HG02981 (cell line): Measurements from ENCODE around the gene NPEPL1.

Experiments
- ATAC-seq: cut with Tn5 transposase; IDR thresholded peaks from one replicate; pipeline ENCODE4 v1.9.1; 2021; ENCODE audit warnings: mild to moderate bottlenecking, moderate library complexity; ENCODE audit not compliant: unreplicated experiment

Gene NPEPL1

DNA sequence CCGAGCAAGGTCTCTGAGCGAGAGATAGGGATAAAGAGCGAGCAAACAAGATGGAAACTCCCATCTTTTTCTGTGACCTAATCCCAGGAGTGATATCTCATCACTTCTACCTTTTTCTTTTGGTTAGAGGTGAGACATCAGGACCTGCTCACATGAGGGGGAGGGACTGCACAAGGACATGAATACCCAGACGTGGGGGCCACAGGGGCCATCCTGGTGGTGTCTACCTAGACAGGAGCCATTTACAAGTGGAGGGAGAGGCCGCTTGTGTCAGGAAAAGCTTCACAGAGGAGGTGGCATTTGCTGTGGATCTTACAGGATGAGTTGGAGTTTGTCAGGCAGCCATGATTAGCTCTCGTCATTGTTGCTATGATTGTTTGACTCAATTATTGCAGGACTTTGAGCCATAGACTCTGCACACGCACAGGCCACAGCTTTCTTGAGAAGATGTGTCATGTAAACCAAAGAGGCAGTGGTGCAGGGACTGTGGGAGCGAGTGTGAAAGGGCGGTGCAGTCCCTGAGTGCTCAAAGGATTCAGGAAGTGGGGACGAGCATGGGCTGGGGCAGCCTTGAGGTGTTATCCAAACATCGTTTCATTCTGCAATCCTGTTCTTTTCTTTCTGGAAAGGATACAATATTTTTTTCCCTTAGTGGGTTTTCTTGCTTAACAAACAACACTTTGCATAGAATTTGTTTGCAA lies 7.7 kb downstream of the NPEPL1 start:
- ATAC-seq, result no peak

DNA sequence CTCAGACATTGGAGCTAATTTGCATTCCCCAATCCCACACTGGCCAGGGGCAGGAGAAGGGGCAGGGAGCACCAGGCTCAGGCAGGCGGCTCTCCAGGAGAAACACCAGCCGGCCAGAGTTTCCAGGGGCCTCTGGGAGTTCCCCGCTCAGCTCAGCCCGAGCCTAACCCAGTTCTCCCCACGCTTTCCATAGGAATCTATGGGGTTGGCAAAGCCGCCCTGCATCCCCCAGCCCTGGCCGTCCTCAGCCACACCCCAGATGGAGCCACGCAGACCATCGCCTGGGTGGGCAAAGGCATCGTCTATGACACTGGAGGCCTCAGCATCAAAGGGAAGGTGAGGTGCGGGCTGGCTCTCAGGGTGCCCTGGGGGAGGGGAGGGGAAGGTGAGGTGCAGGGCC lies 8.2 kb downstream of the NPEPL1 start:
- no peak for ATAC-seq

DNA sequence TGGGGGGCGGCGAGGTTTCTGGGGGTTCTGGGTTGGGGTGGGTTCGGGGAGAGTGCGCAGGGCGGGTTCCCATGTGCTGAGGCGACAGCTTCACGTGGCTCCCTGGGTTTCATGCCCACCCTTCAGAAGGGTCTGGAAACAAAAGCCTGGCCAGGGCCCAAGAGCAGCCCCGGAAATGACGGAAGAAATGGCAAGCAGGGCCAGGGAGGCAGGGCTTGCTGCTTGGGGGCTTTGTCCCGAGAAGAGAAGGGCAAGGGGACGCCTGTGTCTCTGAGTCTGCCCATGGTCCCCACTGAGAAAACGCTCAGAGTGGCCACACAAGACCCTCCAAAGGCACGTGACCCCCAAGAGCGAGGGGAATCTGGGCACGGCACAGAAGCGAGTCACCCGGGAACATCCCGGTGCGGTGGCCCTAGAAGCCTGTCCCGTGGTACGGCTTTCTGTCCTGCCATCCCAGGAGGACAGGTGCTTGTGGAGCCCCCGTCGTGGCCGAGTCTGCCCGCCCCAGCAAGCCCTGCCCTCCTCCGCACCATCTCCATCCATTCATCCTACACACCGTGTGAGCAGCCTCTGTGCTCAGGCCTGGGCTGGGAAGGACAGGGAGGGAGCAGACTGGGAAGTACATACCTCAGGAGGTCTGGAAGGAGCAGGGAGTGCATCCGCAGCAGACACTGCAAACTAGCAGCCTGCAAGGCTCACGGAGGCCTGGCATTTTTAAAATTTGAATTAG lies 9.0 kb downstream of the NPEPL1 start:
- no peak for ATAC-seq

DNA sequence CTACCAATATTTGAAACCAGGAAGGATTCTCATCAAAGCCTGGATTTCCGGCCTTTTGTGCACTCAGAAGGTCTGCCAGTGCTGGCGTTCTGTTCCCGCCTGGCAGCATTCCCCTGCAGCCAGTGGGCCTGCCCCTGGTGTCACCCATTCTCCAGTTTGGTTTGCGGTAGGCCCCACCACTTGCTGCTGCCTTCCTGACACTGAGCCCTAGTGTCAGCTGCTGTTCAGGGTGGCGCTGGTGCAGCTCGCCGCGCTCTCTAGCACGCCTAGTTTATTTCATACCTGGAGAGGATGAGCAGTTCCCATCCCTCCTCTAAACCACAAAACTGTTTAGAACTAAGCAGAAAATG lies 9.5 kb downstream of the NPEPL1 start:
- ATAC-seq, result no peak

DNA sequence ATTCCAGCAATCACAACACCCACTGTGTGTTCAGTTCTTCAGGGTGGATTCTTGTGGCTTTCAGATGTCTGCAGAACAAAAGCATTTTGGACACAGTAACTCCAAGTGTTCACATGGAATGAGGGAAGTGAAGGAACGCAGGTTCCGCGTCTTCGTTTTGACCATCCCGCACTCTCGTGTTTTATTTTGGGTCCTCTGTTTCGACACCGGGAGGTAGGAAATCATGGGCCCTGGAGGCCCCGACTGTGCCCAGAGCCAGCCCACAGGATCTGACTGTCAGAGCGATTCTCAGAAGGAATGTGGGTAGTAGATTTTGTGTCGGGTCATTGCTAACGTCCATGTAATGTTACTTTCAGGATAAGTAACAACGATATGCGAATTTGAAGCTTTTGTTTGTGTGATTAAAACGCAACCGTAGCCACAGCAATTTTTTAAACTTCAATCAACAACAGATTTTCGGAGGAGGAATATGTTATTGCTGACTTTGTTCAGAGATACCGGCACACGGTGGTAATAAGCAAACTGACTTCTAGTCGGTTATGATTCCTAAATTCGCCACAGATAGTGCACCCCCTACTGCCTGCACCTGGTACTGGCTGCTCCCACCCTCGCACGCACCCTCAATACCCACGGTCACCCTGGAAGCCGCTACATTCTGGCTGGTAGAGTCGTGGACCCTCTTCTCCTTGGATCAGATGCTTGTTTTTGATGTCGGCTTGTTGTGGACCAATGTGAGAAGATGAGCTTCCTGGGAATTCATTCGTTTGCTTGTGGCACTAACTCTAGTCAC lies 10.5 kb downstream of the NPEPL1 start:
- ATAC-seq, result no peak

DNA sequence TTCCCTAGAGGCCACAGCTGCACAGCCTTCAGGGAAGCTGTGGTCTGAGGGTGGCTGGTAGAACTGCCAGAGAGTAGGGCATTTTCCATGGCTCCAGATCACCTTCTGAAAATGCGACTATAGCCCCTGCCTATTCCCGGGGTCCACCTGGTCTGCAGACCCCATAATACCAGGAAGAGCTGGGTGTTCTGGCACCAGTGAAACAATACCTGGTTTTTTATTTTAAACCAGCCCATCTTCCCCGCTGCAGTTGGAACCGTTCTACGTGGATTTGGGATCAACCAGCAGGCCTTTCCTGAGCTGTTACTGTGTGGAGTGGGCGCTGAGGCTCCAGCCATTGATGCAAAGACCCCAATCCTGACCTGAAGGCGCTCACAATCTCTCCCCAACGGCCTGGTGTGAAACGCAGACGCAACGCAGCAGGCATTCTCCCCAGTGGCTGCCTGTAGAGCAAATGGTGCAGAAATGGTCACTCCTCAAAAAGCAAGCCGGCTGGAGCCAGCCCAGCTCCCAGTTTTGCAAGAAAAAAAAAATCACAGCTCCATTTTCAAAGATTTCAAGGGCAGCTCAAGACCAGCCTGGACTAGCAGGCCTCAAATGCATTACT lies 11.3 kb downstream of the NPEPL1 start:
- ATAC-seq, result no peak

DNA sequence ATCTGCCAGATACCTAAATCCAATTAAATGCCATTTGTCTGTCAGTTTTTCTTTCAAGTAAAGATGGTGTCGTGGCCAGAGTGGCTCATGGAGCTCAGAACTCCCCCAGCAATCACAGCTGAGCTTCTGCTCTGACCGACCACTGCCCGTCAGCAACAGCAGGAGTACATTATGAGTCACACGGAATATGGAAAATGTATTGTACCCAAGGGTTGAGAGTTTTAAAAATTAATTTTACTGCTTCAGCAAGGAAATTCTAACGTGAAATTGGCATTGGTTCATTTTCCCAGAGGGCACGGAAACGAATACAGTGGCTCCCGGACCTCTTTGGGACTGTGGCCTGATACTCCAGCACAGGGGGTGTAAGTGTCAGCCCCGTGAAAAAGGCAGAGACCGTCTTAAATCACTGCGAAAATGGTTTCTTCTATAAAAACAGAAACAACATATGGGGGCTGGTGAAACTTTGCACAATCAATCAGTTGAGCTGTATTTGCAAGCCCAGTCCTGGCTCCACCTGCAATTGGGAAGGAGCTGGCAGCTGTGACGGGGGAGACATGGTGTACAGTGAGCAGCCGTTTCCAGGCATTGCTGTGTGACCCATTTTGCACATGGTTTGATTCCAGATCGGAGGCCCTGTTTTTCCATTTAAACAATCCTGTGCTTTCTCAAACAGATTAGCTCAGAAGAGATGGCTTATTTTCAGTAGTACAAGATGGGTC lies 12.8 kb downstream of the NPEPL1 start:
- no peak for ATAC-seq

DNA sequence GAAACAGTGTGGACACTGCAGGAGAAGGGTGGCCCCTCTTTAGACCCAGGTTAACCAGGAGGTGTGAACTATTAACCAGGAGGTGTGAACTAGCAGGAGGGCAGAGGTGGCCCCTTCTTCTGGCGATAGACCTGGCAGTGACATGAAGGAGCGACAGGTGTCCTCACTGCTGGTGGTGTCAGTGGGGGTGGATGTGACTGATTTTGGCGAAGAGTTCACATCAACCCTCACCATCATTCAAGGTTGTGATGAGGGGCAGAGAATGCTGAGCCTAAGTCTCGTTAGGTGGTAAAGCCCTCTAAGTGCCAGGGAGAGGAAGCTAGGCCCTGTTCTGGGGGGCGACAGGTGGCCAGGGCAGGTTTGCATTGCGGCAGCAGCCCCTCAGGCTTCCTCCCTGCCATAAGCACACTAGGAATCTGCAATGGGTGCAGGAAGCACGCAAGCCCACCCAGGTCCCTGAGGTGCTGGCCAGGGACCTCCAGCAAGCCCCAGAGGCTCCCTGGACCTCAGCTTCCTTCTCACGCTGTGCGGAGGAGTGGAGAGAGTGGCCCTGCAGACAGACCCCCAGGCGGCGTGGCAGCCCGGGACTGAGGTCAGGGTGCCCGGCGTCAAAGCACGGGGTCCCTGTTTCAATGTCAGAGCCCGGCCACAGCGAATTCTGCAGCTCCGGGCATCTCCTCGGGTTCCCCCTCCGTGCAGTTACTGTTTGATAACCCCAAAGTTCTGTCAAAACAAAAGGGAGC lies 13.7 kb downstream of the NPEPL1 start:
- no peak for ATAC-seq

DNA sequence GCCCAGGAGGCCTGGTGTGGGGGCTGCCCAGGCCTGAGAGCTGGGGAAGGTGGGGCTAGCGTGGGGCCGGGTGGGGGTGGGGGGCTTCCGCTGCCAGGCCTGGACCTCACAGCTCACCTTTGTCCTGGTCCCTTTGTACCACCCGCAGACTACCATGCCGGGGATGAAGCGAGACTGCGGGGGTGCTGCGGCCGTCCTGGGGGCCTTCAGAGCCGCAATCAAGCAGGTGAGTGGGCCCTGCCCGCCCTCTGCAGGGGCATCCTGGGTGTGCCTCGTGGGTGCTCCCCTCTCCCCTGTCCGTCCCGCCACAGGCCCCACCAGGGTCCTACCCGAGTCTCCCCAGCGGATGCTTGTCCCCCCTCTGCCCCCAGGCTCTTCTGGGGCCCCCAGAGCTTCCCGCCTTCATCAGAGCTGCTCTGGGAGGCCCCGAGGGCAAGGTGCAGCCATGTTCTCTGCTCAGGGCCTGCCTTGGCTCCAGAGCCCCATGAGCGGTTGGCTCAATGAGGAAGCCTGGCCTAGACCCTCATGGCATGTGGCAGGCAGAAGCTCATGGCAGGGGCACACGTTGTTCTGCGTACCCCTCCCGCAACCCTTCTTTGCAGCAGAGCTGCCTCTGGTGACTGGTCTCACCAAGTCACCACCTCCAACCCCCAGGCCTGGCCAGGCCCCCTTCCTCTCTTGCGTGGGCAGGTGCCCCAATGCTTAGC lies 14.5 kb downstream of the NPEPL1 start:
- ATAC-seq, result no peak

DNA sequence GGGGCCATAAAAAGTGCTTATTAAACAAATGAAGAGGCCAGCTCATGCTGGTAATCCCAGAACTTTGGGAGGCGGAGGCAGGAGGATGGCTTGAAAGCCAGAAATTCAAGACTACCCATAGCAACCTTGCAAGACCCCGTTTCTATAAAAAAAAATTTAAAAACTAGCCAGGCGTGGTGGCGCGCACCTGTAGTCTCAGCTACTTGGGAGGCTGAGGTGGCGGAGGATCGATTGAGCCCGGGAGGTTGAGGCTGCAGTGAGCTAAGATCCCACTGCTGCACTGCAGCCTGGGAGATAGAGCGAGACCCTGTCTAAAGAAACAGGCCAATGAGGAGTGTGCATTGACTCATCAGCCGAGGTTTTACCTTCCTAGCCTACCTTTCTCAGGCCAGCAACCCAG lies 15.2 kb downstream of the NPEPL1 start:
- no peak for ATAC-seq

DNA sequence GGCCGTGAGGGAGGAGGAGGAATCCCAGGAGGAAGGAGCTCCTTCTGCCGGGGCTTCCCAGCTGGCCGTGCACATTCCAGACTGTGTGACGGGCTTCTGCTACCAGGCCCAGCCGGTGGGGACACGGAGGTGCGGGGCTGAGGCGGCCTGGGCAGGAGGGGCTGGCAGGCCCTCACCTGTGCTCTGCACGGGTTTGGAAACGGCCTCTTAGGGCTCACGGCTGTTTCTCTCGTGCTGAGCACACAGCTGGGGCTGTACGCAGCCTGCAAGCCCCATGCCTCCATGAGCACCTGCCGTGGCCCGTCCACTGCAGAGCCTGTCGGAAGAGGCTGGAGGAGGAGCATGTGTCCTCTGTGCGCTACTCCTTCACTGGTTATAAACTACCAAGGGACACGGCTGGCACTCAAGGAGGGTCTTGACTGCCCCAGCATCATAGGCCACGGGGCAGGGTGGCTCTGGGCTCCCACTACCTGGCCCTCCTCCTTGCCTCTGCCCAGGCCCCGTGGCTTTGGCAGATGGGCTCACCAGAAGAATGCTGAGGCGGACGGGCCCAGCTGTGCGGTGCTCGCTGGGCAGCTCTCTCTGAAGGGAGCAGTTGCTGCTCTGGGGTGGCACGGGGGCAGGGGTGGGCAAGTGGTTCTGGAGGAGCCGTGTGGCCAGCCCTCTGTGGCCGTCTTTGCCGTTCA lies 15.8 kb downstream of the NPEPL1 start:
- no peak for ATAC-seq

DNA sequence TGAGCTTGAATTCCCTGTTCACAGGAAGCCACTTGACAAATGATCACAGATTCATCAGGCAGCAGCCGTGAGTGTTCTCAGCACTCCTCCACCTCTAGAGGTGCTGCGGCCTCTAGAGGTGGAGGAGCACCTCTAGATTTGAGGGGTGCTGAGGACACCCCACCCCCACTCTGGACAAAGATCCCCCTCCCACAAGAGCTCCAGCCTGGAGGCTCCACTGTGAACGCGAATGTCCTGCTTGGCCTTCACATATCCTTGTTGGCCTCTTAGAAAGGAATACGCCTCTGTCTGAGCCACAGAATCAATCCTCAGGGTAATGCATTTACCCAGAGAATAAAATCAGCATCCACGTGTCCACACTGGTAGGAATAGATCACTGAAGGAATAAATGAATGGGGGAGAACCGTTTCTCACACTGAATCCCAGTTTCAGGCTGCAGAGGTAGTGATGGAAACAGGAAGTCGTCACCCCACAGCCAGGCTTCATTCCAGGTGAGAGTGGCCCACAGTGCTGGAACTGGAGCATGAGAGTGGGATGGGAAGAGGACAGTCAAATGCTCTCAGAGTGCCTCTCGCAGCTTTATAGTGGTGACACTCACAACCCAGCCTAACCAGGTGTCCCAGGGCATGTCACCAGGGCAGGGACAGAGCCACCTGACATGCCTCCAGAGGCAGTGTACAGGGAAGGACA lies 16.6 kb downstream of the NPEPL1 start:
- ATAC-seq, result no peak

DNA sequence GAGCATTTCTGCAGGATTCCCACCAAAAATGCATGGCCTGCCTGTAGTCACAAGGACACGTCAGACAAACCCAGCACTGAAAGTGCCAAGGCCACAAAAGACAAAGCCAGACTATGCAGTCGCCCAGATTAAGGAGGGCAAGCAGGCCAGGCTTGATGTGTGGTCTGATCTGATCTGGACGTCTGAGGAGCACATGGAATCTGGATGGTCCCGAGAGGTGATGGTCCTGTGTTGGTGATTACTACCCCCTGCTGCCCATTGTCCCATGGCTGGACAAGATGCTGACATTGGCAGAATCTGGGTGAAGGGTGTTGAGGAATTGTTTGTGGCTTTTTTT lies 17.1 kb downstream of the NPEPL1 start:
- ATAC-seq, result no peak

DNA sequence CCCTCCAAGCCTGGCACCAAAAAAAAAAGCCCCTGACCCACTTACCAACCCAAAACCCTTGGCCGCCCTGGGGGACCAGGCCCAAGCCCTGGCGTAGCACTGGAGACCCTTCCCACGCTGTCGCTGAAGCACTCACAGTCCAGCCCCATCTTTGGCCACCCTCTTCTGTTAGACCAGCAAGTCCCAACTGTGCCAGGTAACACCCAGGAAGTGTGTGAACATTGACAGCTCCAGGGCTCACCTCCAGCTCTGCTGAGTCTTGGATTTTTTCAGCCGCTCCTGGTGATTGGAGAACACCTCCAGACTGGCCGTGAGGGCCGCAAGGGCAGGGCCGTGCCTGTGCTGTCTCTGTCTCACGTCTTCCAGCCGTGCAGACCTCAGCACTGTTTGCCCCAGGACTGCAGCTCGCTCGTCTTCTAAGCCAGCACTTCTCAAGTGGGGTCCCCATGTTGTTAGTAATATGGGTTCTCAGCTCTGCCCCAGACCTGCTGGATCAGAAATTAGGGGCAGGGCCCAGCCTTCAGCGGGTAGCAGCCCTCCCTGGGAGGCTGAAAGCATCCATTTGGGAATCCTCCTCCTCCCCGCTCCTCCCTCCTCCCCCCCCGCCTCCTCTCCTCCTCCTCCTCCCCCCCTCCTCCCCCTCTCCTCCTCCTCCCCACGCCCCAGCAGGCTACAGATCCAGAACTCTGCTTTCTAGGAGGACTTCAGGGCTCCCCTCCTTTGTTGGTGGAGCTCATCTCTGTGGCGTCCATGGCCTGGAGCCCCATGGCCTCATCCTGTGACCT lies 18.1 kb downstream of the NPEPL1 start:
- ATAC-seq, result no peak

DNA sequence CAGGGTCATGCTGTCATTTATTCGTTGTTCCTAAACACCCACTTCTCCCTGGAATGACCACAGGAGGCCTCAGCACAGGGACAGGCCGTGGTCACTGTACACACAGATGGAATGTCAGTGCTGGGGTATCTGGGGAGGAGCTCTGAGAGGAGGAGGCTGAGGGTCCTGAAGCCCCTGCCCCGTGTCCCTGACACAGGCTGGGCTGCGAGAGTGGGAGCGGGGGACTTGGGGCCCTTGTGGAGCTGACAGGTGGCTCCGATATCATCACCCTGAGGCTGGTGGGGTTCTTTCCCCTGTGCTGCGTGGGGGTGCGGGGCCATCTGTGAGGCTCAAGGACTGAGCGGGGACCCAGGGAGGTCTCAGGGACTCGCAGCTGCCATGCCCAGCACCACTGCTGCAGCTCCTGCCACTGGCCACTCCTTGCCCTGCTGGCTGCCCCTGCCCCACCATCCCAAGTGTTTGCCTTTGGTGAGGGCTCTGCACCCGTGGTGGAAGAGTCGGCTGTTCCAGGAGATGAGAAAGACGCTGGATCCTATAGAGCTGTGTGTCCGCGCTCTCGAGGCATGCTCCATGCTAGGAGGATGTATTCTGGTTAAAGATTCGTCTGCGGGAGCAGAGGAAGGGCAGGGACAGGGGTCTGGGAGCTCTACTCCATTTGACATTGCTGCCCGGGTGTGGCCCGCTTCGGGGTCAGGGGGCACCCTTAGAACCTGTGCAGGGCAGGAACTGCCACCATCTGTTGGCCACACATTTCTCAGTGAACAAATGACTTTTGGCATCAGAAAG lies 18.9 kb downstream of the NPEPL1 start:
- no peak for ATAC-seq

DNA sequence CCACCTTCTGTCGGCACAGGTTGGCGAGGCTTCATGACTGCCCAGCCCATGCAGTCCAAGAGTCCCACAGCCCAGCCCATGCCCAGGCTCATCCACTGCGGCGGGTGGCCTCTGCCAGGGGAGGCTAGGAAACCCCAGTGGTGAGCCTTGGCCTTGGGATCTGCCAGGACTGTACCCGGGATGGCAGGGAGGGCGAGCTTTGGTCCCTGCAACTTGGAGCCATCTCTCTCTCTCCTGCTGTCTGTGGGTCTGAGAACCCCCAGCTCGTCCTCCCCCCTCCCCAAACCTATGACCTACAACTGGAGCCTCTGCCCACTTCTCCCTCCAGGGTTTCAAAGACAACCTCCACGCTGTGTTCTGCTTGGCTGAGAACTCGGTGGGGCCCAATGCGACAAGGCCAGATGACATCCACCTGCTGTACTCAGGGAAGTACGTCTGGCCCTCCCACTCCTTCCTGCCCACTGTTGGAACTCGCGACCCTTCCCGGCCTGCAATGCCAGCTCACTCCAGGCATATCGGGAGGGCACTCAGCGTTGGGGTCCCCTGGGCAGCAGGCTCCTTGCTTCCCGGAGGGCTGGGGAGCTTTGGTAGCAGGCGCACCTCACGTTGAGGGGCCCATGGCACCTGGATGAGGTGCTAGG lies 19.7 kb downstream of the NPEPL1 start:
- no peak for ATAC-seq
